MCF 10A (cell line): ENCODE measurements around the gene TCF3. TPM values are rescaled to one million over a fixed set of nuclear protein-coding genes. Genes with fewer than 3 reads are reported as not detected.

Experiments used
- BruUV-seq: library from RNA; stranded (reverse); fragments of 400-500 nt; replicated peaks from 2 replicates; lab custom pipeline; 2021; lab: Mats Ljungman, UMichigan
- CTCF ChIA-PET: fragments of 300-600 bp; sonication (Branson Sonifier 250); formaldehyde crosslinking; extraction: SDS; loops from one replicate; lab custom pipeline; 2021; ENCODE audit warnings: antibody characterized with exemption, inconsistent platforms; lab: Yijun Ruan, JAX
- POLR2A ChIA-PET: fragments of 300-600, 350-650 bp; sonication (Branson Sonifier 250); formaldehyde crosslinking; extraction: SDS; loops from one replicate; lab custom pipeline; 2020; ENCODE audit warnings: antibody characterized with exemption, inconsistent platforms; lab: Yijun Ruan, JAX
- DNase-seq: peaks from one replicate; pipeline ENCODE4 v3.0.0-alpha.2; 2018; ENCODE audit not compliant: unreplicated experiment
- H3K27ac Mint-ChIP-seq: one replicate; pipeline ENCODE4 v1.8.0; 2022; ENCODE audit warnings: mild to moderate bottlenecking, low read depth, mixed read lengths; ENCODE audit not compliant: unreplicated experiment
- H3K27me3 Mint-ChIP-seq: one replicate; pipeline ENCODE4 v1.8.0; 2022; ENCODE audit warnings: mixed read lengths; ENCODE audit not compliant: insufficient read depth, unreplicated experiment
- H3K36me3 Mint-ChIP-seq: one replicate; pipeline ENCODE4 v1.8.0; 2022; ENCODE audit warnings: mild to moderate bottlenecking, moderate library complexity, mixed read lengths; ENCODE audit not compliant: insufficient read depth, unreplicated experiment
- H3K4me1 Mint-ChIP-seq: one replicate; pipeline ENCODE4 v1.8.0; 2022; ENCODE audit warnings: mixed read lengths; ENCODE audit not compliant: insufficient read depth, unreplicated experiment
- H3K4me3 Mint-ChIP-seq: one replicate; pipeline ENCODE4 v1.8.0; 2022; ENCODE audit warnings: mild to moderate bottlenecking, moderate library complexity, mixed read lengths; ENCODE audit not compliant: unreplicated experiment
- H3K9me3 Mint-ChIP-seq: one replicate; pipeline ENCODE4 v1.8.0; 2022; ENCODE audit warnings: mixed read lengths; ENCODE audit not compliant: unreplicated experiment
- intact Hi-C: fragments of 100-400 bp; cut with micrococcal nuclease; formaldehyde crosslinking; loops from 2 replicates; pipeline ENCODE4 v1.14.1; 2022
- total RNA-seq: library from RNA; stranded (reverse); gene quantifications from 2 replicates; pipeline ENCODE4 v1.2.3, GENCODE V29; 2022
- TF ChIP-seq, protein P1 (sequence below): fragments of 200-600 bp; IDR thresholded peaks from one replicate; pipeline ENCODE4 v1.8.0; 2022; ENCODE audit warnings: antibody characterized with exemption, mild to moderate bottlenecking; ENCODE audit not compliant: unreplicated experiment

The TCF3 gene
- total RNA-seq, 1 experiment from 2014 or later: 100 TPM

DNA sequence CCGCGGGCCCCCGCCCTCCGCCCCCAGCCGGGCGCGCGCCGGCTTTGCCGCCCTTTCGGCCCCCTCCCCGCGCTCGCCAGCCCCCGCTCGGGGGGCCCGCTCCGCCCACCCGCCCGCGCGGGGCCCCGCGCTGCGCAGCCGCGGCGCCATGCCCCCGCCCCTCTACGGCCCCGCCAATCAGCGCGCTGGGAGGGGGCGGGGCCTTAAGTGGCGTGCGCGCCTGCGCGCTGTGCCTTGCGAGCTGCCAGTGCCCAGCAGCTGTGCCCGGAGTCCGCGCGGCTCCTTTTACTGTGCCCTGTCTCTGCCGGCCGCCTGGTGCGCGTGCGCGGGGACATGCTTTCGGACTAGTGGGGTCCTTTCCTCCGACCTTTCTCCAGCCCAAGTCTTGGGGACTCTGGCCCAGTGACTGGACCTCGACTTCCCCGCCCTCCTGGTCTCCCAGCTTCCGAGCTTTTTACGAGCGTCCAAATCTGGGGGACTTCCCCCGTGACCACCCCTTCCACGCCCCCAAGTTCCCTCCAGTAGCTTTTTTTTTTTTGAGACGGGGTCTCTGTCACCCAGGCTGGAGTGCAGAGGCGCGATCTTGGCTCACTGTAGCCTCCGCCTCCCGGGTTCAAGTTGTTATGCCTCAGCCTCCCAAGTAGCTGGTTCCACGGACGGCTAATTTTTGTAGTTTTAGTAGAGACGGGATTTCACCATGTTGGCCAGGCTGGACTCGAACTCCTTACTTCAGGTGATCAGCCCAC lies 59.5 kb downstream of the TCF3 start, which contains the start of gene MBD3:
TSS of gene MBD3 (minus strand) at position 111 of the 746 bp plus-strand sequence. CDS start 234 bp downstream, outside the sequence.
- peak within 1 kb of the TSS; percentile 94 for H3K27ac Mint-ChIP-seq
- peaks cover 14% of the 10 kb centered on the region for H3K4me1 Mint-ChIP-seq
- peak within 1 kb of the TSS; percentile 83 for H3K4me3 Mint-ChIP-seq
- TF ChIP-seq, protein P1, sequence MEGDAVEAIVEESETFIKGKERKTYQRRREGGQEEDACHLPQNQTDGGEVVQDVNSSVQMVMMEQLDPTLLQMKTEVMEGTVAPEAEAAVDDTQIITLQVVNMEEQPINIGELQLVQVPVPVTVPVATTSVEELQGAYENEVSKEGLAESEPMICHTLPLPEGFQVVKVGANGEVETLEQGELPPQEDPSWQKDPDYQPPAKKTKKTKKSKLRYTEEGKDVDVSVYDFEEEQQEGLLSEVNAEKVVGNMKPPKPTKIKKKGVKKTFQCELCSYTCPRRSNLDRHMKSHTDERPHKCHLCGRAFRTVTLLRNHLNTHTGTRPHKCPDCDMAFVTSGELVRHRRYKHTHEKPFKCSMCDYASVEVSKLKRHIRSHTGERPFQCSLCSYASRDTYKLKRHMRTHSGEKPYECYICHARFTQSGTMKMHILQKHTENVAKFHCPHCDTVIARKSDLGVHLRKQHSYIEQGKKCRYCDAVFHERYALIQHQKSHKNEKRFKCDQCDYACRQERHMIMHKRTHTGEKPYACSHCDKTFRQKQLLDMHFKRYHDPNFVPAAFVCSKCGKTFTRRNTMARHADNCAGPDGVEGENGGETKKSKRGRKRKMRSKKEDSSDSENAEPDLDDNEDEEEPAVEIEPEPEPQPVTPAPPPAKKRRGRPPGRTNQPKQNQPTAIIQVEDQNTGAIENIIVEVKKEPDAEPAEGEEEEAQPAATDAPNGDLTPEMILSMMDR: no peak
- DNase-seq: peak; percentile 94
- H3K27me3 Mint-ChIP-seq: no peaks in the 10 kb centered on the region
- BruUV-seq: no TSS peak
- H3K9me3 Mint-ChIP-seq: no peaks in the 10 kb centered on the region
- ChIA-PET CTCF (interaction anchor here (0.8 to 1.2 kb wide), 2 partner anchors 21 to 47 kb away, joined by 3 read pairs; no protein-coding TSS in a partner anchor), POLR2A (interaction anchor here (0.7 to 6.3 kb wide), 11 partner anchors 11 to 567 kb away, joined by 3 to 105 read pairs (median 3); partner anchors contain the start of genes ABHD17A, CNN2, REEP6 and TCF3)
- H3K36me3 Mint-ChIP-seq: peaks cover 49% of the 10 kb centered on the region
- intact Hi-C loops: no loop called here

DNA sequence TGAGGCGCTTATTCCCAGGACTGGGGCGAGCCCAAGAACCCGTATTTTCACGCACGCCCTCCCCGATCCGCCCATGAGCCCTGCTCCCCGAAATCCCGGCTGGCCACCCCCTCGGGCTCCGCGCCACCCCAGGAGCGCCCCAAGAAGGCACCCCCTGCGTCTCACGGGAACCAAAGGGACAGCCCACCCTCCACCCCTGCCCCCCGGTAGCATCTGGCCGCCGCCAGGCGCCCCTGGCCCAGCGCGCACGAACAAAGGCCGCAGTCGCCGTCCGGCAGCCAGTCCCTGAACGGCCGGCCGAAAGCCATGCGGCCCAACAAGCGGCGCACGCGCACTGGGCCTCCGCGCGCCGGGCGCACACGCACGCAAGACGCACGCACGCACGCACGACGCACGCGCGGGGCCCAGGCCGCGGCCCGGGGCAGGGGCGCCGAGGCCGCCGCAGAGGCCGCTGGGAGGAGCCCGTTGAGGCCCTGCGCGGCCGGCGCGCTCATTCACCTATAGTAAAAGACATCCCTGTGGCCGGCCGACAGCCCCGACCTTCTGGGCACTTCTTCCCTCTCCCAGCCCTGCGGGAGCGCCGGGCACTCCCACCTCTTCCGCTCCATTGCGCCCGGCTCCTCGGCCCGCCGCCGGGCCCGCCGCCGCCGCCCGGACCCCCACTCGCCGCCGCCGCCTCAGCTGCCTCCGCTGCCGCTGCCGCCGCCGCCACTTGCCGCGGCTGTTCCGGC lies 60.2 kb downstream of the TCF3 start:
- H3K4me1 Mint-ChIP-seq: peaks cover 19% of the 10 kb centered on the region
- H3K4me3 Mint-ChIP-seq: peak overlapping the region; percentile 83
- H3K36me3 Mint-ChIP-seq: peaks cover 42% of the 10 kb centered on the region
- no TSS peak for BruUV-seq
- intact Hi-C loops: no loop called here
- H3K27me3 Mint-ChIP-seq: no peaks in the 10 kb centered on the region
- DNase-seq: peak; percentile 91
- peak overlapping the region; percentile 94 for H3K27ac Mint-ChIP-seq
- POLR2A ChIA-PET: interaction anchor here (0.6 to 6.3 kb wide), 12 partner anchors 12 to 181 kb away, joined by 3 to 105 read pairs (median 5); partner anchors contain the start of genes TCF3 and UQCR11
- TF ChIP-seq, protein P1: no peak
- CTCF ChIA-PET: interaction anchor here (1.2 kb wide), 1 partner anchor 46 kb away, joined by 3 read pairs; no protein-coding TSS in a partner anchor
- H3K9me3 Mint-ChIP-seq: no peaks in the 10 kb centered on the region

DNA sequence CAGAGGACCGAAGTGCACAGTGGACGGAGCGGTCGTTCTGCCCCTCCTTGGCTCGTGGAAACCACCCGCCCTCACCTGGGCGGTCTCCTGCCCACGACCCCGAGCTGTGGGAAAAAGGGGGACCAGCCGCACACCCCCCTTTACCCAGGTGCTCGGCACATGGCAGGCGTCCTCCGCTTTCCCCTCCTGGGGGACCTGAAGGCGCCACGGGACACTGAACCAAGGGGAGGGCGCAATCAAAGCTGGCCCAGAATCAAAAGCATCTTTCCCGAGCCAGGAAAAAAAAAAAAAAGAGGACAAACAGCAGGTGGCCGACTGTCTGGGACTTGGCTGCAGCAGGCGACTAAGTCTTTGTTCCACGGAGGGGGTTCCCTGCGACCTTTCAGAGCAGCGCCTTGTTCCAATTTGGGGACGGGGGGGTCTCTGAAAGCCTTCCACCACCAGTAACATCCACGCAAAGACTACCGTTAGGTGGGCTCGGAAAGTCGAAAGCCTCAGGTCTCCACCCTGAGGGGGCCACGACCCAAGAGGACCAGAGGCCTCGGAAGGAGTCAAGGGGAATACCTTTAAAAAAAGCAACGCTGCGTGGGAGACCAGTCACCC lies 60.9 kb downstream of the TCF3 start:
- intact Hi-C loops: no loop called here
- TSS peak; percentile 76 for BruUV-seq
- Mint-ChIP-seq H3K36me3 (peaks cover 35% of the 10 kb centered on the region), H3K4me3 (peak overlapping the region; percentile 83), H3K4me1 (peaks cover 19% of the 10 kb centered on the region), H3K27me3 (no peaks in the 10 kb centered on the region), H3K9me3 (no peaks in the 10 kb centered on the region), H3K27ac (peak overlapping the region; percentile 94)
- ChIA-PET POLR2A (interaction anchor here (0.6 to 6.3 kb wide), 16 partner anchors 10 to 285 kb away, joined by 3 to 105 read pairs (median 4); partner anchors contain the start of genes REEP6, TCF3 and UQCR11), CTCF (interaction anchor here (0.5 to 2.5 kb wide), 10 partner anchors 9 to 350 kb away, joined by 3 to 18 read pairs (median 3); no protein-coding TSS in a partner anchor)
- no peak for DNase-seq
- TF ChIP-seq, protein P1: no peak
